HG02610 (cell line): Measurements from ENCODE around the gene MAPT.
"Not testable (repeated sequence)": the region's sequence is repeated elsewhere in the genome, so short reads cannot be mapped to it uniquely, and the experiment has no call there.

Source experiments
- ATAC-seq: cut with Tn5 transposase; IDR thresholded peaks from one replicate; pipeline ENCODE4 v1.9.1; 2021; ENCODE audit warnings: mild to moderate bottlenecking, moderate library complexity; ENCODE audit not compliant: unreplicated experiment

MAPT gene

GRCh38 chr17:45896803-45897693, 2.7 kb downstream of the MAPT start:
- no peak for ATAC-seq

GRCh38 chr17:45900136-45900535, 5.8 kb downstream of the MAPT start:
- ATAC-seq, result no peak

- no peak for ATAC-seq
Measured at GRCh38 chr17:45900723-45901415, 6.5 kb downstream of the MAPT start.

GRCh38 chr17:45902892-45903346, 8.6 kb downstream of the MAPT start:
- no peak for ATAC-seq

GRCh38 chr17:45904866-45905265, 10.5 kb downstream of the MAPT start:
- ATAC-seq, result no peak

GRCh38 chr17:45905814-45906213, 11.5 kb downstream of the MAPT start:
- ATAC-seq, result no peak

- no peak for ATAC-seq
Measured at GRCh38 chr17:45906237-45906636, 11.9 kb downstream of the MAPT start.

GRCh38 chr17:45906927-45907622, 12.7 kb downstream of the MAPT start:
- no peak for ATAC-seq

- ATAC-seq, result no peak
Measured at GRCh38 chr17:45907750-45908395, 13.5 kb downstream of the MAPT start.

- no peak for ATAC-seq
Measured at GRCh38 chr17:45908460-45908859, 14.1 kb downstream of the MAPT start.

GRCh38 chr17:45908935-45909334, 14.6 kb downstream of the MAPT start:
- ATAC-seq, result no peak

GRCh38 chr17:45910667-45911066, 16.3 kb downstream of the MAPT start:
- ATAC-seq, result no peak

- no peak for ATAC-seq
Measured at GRCh38 chr17:45912319-45912718, 18.0 kb downstream of the MAPT start.

GRCh38 chr17:45913030-45913429, 18.7 kb downstream of the MAPT start:
- ATAC-seq, result not testable (repeated sequence)

GRCh38 chr17:45914047-45914717, 19.8 kb downstream of the MAPT start:
- no peak for ATAC-seq

- ATAC-seq, result no peak
Measured at GRCh38 chr17:45915263-45915662, 20.9 kb downstream of the MAPT start.

GRCh38 chr17:45917081-45917480, 22.7 kb downstream of the MAPT start:
- no peak for ATAC-seq

GRCh38 chr17:45918241-45918745, 23.9 kb downstream of the MAPT start:
- ATAC-seq, result no peak

- ATAC-seq, result no peak
Measured at GRCh38 chr17:45919136-45919535, 24.8 kb downstream of the MAPT start.

GRCh38 chr17:45920083-45920482, 25.7 kb downstream of the MAPT start:
- no peak for ATAC-seq
